SK-N-MC (cell line): ENCODE data around the gene WDR35.

Experiments used
- EZH2 ChIP-seq: fragments of 200-600 bp; sonication (generic); IDR thresholded peaks from one replicate; pipeline ENCODE4 v1.6.1; 2017; ENCODE audit warnings: antibody characterized with exemption
- POLR2AphosphoS5 ChIP-seq: IDR thresholded peaks from 2 replicates; pipeline ENCODE4 v1.6.1; 2012; ENCODE audit warnings: mild to moderate bottlenecking, low read depth, low read length, borderline replicate concordance

DNA sequence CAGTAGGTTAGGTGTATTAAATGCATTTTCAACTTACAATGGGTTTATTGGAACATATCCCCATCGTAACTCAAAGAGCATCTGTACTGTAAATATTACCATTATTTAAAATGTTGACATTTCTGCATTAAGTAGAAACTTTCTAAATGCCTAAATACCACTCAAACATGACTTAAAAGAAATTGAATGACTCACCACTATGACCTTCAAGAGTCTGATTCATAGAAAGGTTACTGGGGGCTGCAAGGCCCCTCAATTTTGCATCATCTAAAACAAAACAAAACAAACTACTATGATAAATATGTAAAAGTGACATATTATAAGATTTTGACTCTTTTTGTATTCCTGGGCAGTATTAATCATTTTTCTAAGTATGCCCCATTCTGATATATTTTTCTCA lies 7.6 kb downstream of the WDR35 start:
- TF ChIP-seq POLR2AphosphoS5 = no peak
- TF ChIP-seq EZH2 = no peak
